Endothelial cell of hepatic sinusoid (primary cell): ENCODE measurements around the gene FARP1.

Experiments used
- in situ Hi-C: cut with HindIII; loops from 2 replicates; pipeline ENCODE4 v1.10.0; 2017; ENCODE audit warnings: low sequenced_read_pairs

The FARP1 gene

DNA sequence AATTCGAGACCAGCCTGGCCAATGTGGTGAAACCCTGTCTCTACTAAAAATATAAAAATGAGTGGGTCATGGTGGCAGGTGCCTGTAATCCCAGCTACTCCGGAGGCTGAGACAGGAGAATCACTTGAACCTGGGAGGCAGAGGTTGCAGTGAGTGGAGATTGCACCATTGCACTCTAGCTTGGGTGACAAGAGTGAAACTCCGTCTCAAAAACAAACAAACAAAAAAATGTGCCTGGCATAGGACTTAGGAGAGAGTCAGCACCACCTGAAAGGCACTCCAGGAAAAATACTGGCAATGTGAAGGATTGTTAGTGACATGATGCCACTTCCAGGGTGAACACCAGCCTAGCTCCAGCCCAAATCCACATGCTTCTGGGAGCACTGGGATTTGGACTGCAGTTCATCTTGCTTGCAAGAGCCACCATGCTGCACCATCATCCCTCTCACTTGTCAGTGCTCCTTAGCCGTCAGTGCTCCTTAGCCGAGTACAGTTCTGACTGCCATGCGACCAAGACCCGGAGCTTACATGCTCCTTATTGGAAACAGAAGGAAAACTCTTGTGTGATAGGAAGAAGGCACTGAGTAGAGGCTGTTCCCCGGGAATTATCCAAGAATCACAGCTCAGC lies 179.3 kb downstream of the FARP1 start:
- in situ Hi-C loops, result no loop called here

DNA sequence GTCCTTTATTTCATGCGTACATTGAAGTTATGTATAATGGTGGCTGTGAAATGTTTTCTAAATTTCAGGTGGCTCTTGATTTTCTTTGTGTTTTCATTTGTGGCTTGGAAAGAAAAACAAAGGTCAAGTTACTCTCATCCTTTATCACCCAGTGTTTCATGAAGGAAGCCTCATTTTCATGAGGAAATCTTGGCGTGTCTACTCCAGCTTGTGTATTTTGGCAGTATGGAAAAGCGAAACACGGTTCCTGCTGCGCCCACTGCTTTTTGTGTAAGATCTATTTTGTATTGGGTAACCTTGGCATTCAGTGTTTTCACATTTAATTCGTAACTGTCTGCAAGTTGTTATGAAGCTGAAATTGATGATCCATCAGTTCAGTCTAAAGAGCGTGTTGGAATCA lies 181.2 kb downstream of the FARP1 start:
- in situ Hi-C loops, result no loop called here

GRCh38 chr13:98325724-98326123 lies 182.8 kb downstream of the FARP1 start:
- in situ Hi-C loops, result no loop called here

DNA sequence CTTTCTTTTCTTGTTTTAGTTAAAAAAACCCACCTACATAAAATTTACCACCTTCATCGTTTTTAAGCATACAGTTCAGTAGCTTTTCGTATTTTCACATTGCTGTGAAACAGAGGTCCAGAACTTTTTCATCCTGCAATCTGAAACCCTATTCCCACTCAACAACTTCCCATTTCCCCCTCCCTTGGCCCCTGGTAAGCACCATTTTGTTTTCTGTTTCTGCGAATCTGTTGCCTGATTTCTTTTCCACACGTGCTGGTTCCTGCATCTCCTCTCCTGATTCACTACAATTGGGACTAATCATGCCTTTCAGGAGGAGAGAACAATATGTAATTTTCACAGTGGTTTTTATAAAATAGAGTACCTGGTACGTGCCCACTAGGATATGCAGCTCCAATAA lies 183.4 kb downstream of the FARP1 start:
- in situ Hi-C loops, result no loop called here

GRCh38 chr13:98327371-98328270 lies 184.7 kb downstream of the FARP1 start:
- in situ Hi-C loops, result no loop called here

- in situ Hi-C loops, result no loop called here
Measured at GRCh38 chr13:98328511-98328910, 185.6 kb downstream of the FARP1 start.

- in situ Hi-C loops, result no loop called here
Measured at GRCh38 chr13:98332222-98332621, 189.3 kb downstream of the FARP1 start.

- in situ Hi-C loops, result no loop called here
Measured at GRCh38 chr13:98332691-98333090, 189.8 kb downstream of the FARP1 start.

DNA sequence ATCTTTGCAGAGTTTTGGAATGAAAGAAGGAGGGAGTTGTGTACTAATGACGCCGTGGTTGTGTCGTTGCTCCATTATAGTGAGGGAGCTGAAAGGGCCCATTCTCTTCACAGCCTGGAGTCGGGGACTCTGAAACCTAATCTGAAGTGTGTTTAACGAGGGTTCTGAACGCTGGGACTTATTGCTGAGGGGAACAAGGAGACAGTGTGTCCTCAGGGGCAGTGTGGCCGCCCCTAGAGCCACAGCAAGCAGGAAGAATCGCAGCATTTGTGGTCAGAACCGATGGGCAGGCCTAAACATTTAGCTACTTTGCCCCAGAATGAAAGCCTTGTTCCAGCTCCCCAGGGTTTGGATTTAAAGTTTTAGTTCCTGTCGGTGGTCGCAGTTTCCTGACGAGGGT lies 190.6 kb downstream of the FARP1 start:
- in situ Hi-C loops, result no loop called here

- in situ Hi-C loops, result no loop called here
Measured at GRCh38 chr13:98334620-98335205, 191.8 kb downstream of the FARP1 start.

- in situ Hi-C loops, result no loop called here
Measured at GRCh38 chr13:98335721-98336120, 192.8 kb downstream of the FARP1 start.

GRCh38 chr13:98338310-98338709 lies 195.4 kb downstream of the FARP1 start:
- in situ Hi-C loops, result no loop called here

GRCh38 chr13:98339684-98340425 lies 197.0 kb downstream of the FARP1 start:
- in situ Hi-C loops, result no loop called here

GRCh38 chr13:98342953-98343352 lies 200.1 kb downstream of the FARP1 start:
- in situ Hi-C loops, result no loop called here

- in situ Hi-C loops, result no loop called here
Measured at GRCh38 chr13:98343461-98343860, 200.6 kb downstream of the FARP1 start.

DNA sequence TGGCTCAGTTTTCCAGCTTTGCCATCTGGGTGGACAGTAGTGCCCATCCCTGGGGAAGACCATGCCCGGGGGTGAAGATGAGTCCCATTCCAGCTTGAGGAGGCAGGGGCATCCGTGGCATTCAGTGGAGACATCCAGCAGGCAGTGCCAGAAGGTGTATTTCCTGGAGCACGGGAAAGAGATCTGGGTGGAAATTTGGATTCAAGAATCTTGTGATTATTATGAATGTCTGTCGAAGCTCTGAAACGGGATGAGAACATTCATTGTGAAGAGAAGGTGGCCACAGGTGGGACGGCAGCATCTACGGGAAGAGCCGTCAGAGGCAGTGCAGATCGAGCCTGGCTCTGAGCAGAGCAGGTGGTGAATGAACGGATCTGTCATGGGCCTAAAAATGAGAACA lies 201.5 kb downstream of the FARP1 start:
- in situ Hi-C loops, result no loop called here

GRCh38 chr13:98345107-98345935 lies 202.4 kb downstream of the FARP1 start:
- in situ Hi-C loops, result no loop called here

DNA sequence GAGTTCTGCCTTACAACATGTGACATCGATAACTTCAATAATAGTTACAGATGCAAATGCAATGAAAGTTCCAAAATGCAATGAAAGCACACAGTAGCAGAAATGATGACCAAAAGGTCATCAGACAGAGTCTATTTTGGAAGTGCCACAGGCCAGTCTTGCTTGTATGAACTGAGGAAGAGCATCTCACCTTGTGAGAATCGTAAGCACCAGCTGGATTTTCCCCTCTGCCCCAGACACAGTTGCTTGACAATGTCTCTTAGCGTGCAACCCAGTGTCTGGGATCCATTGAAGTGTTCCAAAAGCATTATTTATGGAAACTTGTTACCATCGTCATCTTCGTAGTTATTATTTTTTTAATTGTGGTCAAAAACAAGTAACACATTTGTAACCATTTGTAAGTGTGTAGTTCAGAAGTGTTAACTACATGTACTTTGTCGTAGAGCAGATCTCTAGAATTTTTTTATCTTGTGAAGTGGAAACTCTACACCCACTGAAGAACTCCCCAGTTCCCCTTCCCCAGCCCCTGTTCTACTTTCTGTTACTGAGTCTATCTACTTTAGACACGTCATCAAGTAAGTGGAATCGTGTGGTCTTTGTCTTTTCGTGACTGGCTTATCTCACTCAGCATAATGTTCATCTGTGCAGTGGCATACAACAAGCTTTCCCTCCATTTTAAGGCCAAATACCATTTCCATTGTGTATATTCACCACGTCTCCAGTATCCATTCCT lies 204.2 kb downstream of the FARP1 start:
- in situ Hi-C loops, result no loop called here

- in situ Hi-C loops, result no loop called here
Measured at GRCh38 chr13:98347756-98348155, 204.9 kb downstream of the FARP1 start.
